MG63 (cell line): Measurements from ENCODE around the gene TMEM132A. TPM values are rescaled to one million over a fixed set of nuclear protein-coding genes. Genes with fewer than 3 reads are reported as not detected.

Experiments
- DNase-seq: peaks from one replicate; pipeline ENCODE4 v3.0.0-alpha.2; 2020
- H3K27me3 ChIP-seq: fragments of 250-450 bp; sonication (Bioruptor Pico); 2 replicates; pipeline ENCODE4 v1.5.1; 2020; ENCODE audit warnings: mild to moderate bottlenecking, moderate library complexity
- H3K36me3 ChIP-seq: fragments of 250-450 bp; sonication (Bioruptor Pico); 2 replicates; pipeline ENCODE4 v1.5.1; 2020; ENCODE audit warnings: mild to moderate bottlenecking, moderate library complexity
- H3K4me3 ChIP-seq: fragments of 250-450 bp; sonication (Bioruptor Pico); 2 replicates; pipeline ENCODE4 v1.5.1; 2020; ENCODE audit warnings: mild to moderate bottlenecking, moderate library complexity
- H3K9me3 ChIP-seq: fragments of 250-450 bp; sonication (Bioruptor Pico); 2 replicates; pipeline ENCODE4 v1.5.1; 2020; ENCODE audit warnings: mild to moderate bottlenecking, moderate library complexity
- total RNA-seq: library from RNA; depleted of rRNA; stranded (reverse); fragments of >200 nt; shearing (Covaris generic); gene quantifications from 2 replicates; pipeline ENCODE4 v1.2.3, GENCODE V29; 2014; ENCODE audit warnings: low replicate concordance; rRNA removed

TMEM132A gene
- total RNA-seq, 1 experiment from 2014 or later: 16.3 TPM

GRCh38 chr11:60982184-60982583 lies 57.9 kb downstream of the TMEM132A start:
- Histone ChIP-seq H3K27me3 (no peaks in the 10 kb centered on the region), H3K4me3 (no peak overlapping the region), H3K9me3 (no peaks in the 10 kb centered on the region), H3K36me3 (no peaks in the 10 kb centered on the region)
- DNase-seq: no peak

GRCh38 chr11:60984149-60984548 lies 59.9 kb downstream of the TMEM132A start:
- Histone ChIP-seq H3K27me3 (no peaks in the 10 kb centered on the region), H3K4me3 (no peak overlapping the region), H3K36me3 (no peaks in the 10 kb centered on the region), H3K9me3 (no peaks in the 10 kb centered on the region)
- DNase-seq: no peak

GRCh38 chr11:60984636-60985035 lies 60.4 kb downstream of the TMEM132A start:
- Histone ChIP-seq H3K4me3 (no peak overlapping the region), H3K36me3 (no peaks in the 10 kb centered on the region), H3K9me3 (no peaks in the 10 kb centered on the region), H3K27me3 (no peaks in the 10 kb centered on the region)
- no peak for DNase-seq

- Histone ChIP-seq H3K4me3 (no peak overlapping the region), H3K36me3 (no peaks in the 10 kb centered on the region), H3K27me3 (no peaks in the 10 kb centered on the region), H3K9me3 (no peaks in the 10 kb centered on the region)
- DNase-seq: no peak
These were observed 61.2 kb downstream of the TMEM132A start for GRCh38 chr11:60985501-60985900.

- Histone ChIP-seq H3K27me3 (no peaks in the 10 kb centered on the region), H3K4me3 (no peak overlapping the region), H3K9me3 (no peaks in the 10 kb centered on the region), H3K36me3 (no peaks in the 10 kb centered on the region)
- DNase-seq: peak; percentile 22
These were observed 62.0 kb downstream of the TMEM132A start for GRCh38 chr11:60985991-60986915.

Other genes starting within 250 kb of the TMEM132A start
- gene MS4A8, start 224.8 kb upstream of the TMEM132A start, total RNA-seq: not detected in 2 replicates
- gene MS4A18, start 199.7 kb upstream of the TMEM132A start, total RNA-seq: not detected in 2 replicates
- not detected in 2 replicates for gene MS4A15, start 167.6 kb upstream of the TMEM132A start, total RNA-seq
- not detected in 2 replicates for gene MS4A10, start 139.1 kb upstream of the TMEM132A start, total RNA-seq
- gene CCDC86, start 82.3 kb upstream of the TMEM132A start, total RNA-seq: 9.7 and 11.4 TPM in 2 replicates
- not detected in 2 replicates for gene PTGDR2, start 68.5 kb upstream of the TMEM132A start, total RNA-seq
- gene ZP1, start 56.9 kb upstream of the TMEM132A start, total RNA-seq: not detected in 2 replicates
- 94.4 and 98.0 TPM in 2 replicates for gene PRPF19, start 17.9 kb upstream of the TMEM132A start, total RNA-seq
- gene TMEM109, start 10.3 kb upstream of the TMEM132A start, total RNA-seq: 16.6 and 17.6 TPM in 2 replicates
- gene SLC15A3, start 27.7 kb downstream of the TMEM132A start, total RNA-seq: not detected in 2 replicates
- not detected in 2 replicates for gene CD6, start 47.2 kb downstream of the TMEM132A start, total RNA-seq
- gene CD5, start 178.0 kb downstream of the TMEM132A start, total RNA-seq: not detected in 2 replicates
- 11.3 and 22.9 TPM in 2 replicates for gene VPS37C, start 237.0 kb downstream of the TMEM132A start, total RNA-seq